Occipital lobe (tissue), 2 donors: ENCODE results near the gene ZFP62. TPM values are rescaled to one million over a fixed set of nuclear protein-coding genes. Genes with fewer than 3 reads are reported as not detected.

ENCODE experiments used
- small RNA-seq: library from RNA; depleted of rRNA; stranded (forward); fragments of <200 nt; gene quantifications from one replicate; pipeline ENCODE3, GENCODE V24; 2014
- total RNA-seq: library from RNA; depleted of rRNA; stranded (reverse); fragments of >200 nt; gene quantifications from one replicate; pipeline ENCODE4 v1.2.3, GENCODE V29; 2014

The ZFP62 gene
- total RNA-seq, 1 donor from 2014 or later, result 52.3 TPM

Small RNAs within 50 kb of the gene (small RNA-seq; reads per million reads assigned to genes)
- gene RF00019, result not detected

Other genes with a start within 250 kb of the ZFP62 start
- gene FLT4, start 211.7 kb downstream of the ZFP62 start, total RNA-seq, result 2.3 TPM
- gene OR2Y1, start 121.2 kb downstream of the ZFP62 start, total RNA-seq, result not detected
- 28.7 TPM for gene MGAT1, start 58.5 kb downstream of the ZFP62 start, total RNA-seq
- gene BTNL8, start 37.9 kb upstream of the ZFP62 start, total RNA-seq, result not detected
- gene BTNL3, start 127.6 kb upstream of the ZFP62 start, total RNA-seq, result not detected
- 0.78 TPM for gene BTNL9, start 179.0 kb upstream of the ZFP62 start, total RNA-seq